HFFc6 (cell line): ENCODE measurements around the gene SLC16A1. TPM values are rescaled to one million over a fixed set of nuclear protein-coding genes. Genes with fewer than 3 reads are reported as not detected.
"Not testable (repeated sequence)": the region's sequence is repeated elsewhere in the genome, so short reads cannot be mapped to it uniquely, and the experiment has no call there.

Source experiments
- DNase-seq: peaks from one replicate; pipeline ENCODE4 v3.0.0-alpha.2; 2018
- H3K27ac Mint-ChIP-seq: 2 replicates; pipeline ENCODE4 v1.8.0; 2020; ENCODE audit warnings: mild to moderate bottlenecking, mixed read lengths
- H3K27me3 Mint-ChIP-seq: 2 replicates; pipeline ENCODE4 v1.8.0; 2021; ENCODE audit warnings: mild to moderate bottlenecking, moderate library complexity, mixed read lengths; ENCODE audit not compliant: insufficient read depth
- H3K36me3 Mint-ChIP-seq: 2 replicates; pipeline ENCODE4 v1.8.0; 2021; ENCODE audit warnings: low read depth, mixed read lengths
- H3K4me1 Mint-ChIP-seq: 2 replicates; pipeline ENCODE4 v1.8.0; 2020; ENCODE audit warnings: low read depth, mixed read lengths
- H3K4me3 Mint-ChIP-seq: 2 replicates; pipeline ENCODE4 v1.8.0; 2020; ENCODE audit warnings: mild to moderate bottlenecking, moderate library complexity, mixed read lengths
- H3K9me3 Mint-ChIP-seq: 2 replicates; pipeline ENCODE4 v1.8.0; 2020; ENCODE audit warnings: mild to moderate bottlenecking, mixed read lengths
- total RNA-seq, 6 experiments: library from RNA; stranded (reverse); fragmentation: NEBNext Ultra II Directional; extraction: Animal tissue kit (Norgen Biotek cat#: 25700); gene quantifications; 2 replicates in 1 of 6; 3 replicates in 5 of 6; pipeline ENCODE4 v1.2.3, GENCODE V29; 2021
- TF ChIP-seq, protein P1 (sequence below): fragments of 200-600 bp; sonication (generic); IDR thresholded peaks from 2 replicates; pipeline ENCODE4 v1.5.0; 2021; ENCODE audit warnings: antibody characterized with exemption, mild to moderate bottlenecking

Gene SLC16A1
- total RNA-seq, 6 experiments from 2014 or later = 61.0 to 95.0 (median 69.4) TPM

DNA sequence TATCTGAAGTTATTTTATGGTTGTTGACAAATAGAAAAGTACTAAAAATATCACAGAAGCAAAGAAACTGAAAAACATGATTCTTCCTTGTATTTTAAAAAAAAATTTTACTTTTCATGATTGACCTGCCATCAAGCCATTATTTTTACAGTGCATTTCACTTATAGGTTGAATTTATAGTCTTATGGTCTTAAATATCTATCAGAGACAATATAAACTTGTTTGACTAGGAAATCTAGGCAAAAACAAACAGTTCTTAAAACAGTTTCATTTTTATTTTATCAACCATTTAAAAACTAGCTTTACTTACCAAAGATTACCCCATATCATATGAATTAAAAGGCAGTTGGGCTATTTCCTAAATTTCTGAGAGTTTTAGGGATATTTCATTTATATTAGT lies 59.2 kb downstream of the SLC16A1 start:
- Mint-ChIP-seq H3K4me1 (no peaks in the 10 kb centered on the region), H3K27me3 (no peaks in the 10 kb centered on the region), H3K27ac (no peak overlapping the region), H3K36me3 (peaks cover 31% of the 10 kb centered on the region), H3K9me3 (peaks cover 38% of the 10 kb centered on the region), H3K4me3 (no peak overlapping the region)
- no peak for DNase-seq
- TF ChIP-seq, protein P1, sequence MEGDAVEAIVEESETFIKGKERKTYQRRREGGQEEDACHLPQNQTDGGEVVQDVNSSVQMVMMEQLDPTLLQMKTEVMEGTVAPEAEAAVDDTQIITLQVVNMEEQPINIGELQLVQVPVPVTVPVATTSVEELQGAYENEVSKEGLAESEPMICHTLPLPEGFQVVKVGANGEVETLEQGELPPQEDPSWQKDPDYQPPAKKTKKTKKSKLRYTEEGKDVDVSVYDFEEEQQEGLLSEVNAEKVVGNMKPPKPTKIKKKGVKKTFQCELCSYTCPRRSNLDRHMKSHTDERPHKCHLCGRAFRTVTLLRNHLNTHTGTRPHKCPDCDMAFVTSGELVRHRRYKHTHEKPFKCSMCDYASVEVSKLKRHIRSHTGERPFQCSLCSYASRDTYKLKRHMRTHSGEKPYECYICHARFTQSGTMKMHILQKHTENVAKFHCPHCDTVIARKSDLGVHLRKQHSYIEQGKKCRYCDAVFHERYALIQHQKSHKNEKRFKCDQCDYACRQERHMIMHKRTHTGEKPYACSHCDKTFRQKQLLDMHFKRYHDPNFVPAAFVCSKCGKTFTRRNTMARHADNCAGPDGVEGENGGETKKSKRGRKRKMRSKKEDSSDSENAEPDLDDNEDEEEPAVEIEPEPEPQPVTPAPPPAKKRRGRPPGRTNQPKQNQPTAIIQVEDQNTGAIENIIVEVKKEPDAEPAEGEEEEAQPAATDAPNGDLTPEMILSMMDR = no peak

DNA sequence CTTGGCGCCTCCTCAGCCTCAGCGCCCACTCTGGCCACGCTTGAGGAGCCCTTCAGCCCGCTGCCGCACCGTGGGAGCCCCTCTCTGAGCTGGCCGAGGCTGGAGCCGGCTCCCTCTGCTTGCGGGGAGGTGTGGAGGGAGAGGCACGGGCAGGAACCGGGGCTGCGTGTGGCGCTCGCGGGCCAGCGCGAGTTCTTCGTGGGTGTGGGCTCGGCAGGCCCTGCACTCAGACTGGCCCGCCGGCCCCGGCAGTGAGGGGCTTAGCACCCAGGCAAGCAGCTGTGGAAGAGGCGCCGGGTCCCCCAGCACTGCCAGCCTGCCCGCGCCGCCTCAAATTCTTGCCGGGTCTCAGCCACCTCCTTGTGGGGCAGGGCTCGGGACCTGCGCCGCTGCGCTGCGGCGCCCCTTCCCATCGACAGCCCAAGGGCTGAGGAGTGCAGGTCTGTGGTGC lies 61.4 kb downstream of the SLC16A1 start:
- H3K9me3 Mint-ChIP-seq = peaks cover 38% of the 10 kb centered on the region

DNA sequence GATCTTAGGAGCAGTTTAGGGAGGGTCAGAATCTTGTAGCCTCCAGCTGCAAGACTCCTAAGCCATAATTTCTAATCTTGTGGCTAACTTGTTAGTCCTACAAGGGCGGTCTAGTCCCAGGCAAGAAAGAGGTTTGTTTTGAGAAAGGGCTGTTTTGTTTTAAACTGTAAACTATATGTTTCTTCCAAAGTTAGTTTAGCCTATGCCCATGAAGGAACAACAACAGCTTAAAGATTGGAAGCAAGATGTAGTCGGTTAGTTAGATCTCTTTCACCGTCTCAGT lies 62.0 kb downstream of the SLC16A1 start:
- peaks cover 3% of the 10 kb centered on the region for H3K4me1 Mint-ChIP-seq
- H3K36me3 Mint-ChIP-seq = peaks cover 26% of the 10 kb centered on the region
- no peak for DNase-seq
- peaks cover 38% of the 10 kb centered on the region for H3K9me3 Mint-ChIP-seq
- no peak overlapping the region for H3K27ac Mint-ChIP-seq
- no peak overlapping the region for H3K4me3 Mint-ChIP-seq
- TF ChIP-seq, protein P1 = no peak
- no peaks in the 10 kb centered on the region for H3K27me3 Mint-ChIP-seq

More for the DNA sequence above, 61.4 kb downstream of the SLC16A1 start:
- no peak overlapping the region for H3K4me3 Mint-ChIP-seq
- no peak overlapping the region for H3K27ac Mint-ChIP-seq
- TF ChIP-seq, protein P1 = no peak
- DNase-seq = no peak
- no peaks in the 10 kb centered on the region for H3K4me1 Mint-ChIP-seq
- no peaks in the 10 kb centered on the region for H3K27me3 Mint-ChIP-seq
- H3K36me3 Mint-ChIP-seq = peaks cover 26% of the 10 kb centered on the region

DNA sequence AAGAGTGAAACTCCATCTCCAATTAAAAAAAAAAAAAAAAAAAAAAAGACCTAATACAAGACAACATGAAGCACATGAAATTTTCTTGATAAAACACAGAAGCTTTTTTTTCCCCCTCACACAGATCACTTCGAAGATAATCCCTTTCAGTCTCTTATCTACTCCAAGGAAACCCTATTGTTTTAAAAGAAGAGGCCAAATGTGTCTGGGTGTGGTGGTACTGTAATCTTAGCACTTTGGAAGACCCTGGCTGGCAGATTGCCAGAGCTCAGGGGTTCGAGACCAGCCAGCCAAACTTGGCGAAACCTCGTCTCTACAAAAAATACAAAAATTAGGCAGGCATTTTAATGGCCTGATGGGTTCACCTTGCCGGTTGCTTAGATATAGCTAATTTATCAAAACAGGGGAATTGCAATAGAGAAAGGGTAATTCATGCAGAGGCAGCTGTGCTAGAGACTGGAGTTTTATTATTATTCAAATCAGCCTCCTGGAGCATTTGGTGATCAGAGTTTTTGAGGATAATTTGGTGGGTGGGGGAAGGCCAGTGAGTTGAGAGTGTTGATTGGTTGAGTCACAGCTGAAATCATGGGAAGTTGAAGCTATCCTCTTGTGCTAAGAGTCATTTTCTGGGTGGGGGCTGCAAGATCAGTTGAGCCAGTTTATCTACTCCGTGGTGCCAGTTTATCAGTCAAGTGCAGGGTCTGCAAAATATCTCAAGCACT lies 62.5 kb downstream of the SLC16A1 start:
- peaks cover 26% of the 10 kb centered on the region for H3K36me3 Mint-ChIP-seq
- H3K4me1 Mint-ChIP-seq = peaks cover 8% of the 10 kb centered on the region
- no peak for DNase-seq
- no peaks in the 10 kb centered on the region for H3K27me3 Mint-ChIP-seq
- no peak overlapping the region for H3K4me3 Mint-ChIP-seq
- TF ChIP-seq, protein P1 = no peak
- peaks cover 38% of the 10 kb centered on the region for H3K9me3 Mint-ChIP-seq
- no peak overlapping the region for H3K27ac Mint-ChIP-seq

DNA sequence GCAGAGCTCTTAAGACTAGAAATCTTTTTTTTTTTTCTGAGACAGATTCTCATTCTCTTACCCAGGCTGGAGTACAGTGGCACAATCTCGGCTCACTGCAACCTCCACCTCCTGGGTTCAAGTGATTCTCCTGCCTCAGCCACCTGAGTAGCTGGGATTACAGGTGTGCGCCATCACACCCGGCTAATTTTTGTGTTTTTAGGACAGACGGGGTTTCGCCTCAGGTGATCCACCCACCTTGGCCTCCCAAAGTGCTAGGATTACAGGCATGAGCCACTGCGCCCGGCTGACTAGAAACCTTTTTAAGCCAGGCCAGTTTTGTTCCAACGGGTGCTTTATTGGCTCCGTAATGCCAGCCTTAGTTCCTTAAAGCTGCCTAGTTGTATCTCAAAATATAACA lies 66.1 kb downstream of the SLC16A1 start:
- H3K27ac Mint-ChIP-seq, H3K4me3 Mint-ChIP-seq, DNase-seq, H3K27me3 Mint-ChIP-seq: not testable (repeated sequence)
- Mint-ChIP-seq H3K36me3 (peaks cover 11% of the 10 kb centered on the region), H3K4me1 (peaks cover 15% of the 10 kb centered on the region), H3K9me3 (peaks cover 19% of the 10 kb centered on the region)

DNA sequence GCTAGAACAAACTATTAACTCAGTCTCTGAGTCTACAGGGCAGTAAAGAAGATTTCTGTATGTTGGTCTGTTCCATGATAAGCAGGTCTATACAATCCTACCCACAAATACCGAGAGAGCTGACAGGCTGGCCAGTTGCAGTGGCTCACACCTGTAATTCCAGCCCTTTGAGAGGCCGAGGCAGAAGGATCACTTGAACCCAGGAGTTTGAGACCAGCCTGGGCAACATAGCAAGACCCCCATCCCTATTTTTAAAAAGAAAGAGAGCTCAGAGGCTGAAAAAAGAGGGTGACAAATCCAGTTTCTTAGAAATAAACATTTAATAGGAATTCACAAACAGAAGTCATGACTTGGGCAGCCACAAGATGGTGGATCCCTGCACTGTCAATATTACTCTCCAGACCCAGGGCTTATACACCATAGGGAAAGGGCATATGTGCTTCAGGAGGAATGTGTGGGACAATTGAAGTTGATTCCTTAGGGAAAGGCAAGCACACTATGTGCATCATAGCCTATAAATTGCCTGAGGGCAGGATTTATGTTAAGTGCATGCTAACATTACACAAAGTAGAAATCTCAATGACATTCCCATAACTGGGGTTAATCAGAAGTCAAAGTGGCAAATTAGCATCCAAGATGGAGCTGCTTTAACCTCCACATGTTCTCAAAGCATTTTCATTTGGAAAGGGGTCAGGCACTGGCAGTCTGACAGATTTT lies 66.8 kb downstream of the SLC16A1 start:
- TF ChIP-seq, protein P1 = no peak
- no peak for DNase-seq
- peaks cover 15% of the 10 kb centered on the region for H3K4me1 Mint-ChIP-seq

More for the DNA sequence above, 66.8 kb downstream of the SLC16A1 start:
- peaks cover 17% of the 10 kb centered on the region for H3K9me3 Mint-ChIP-seq
- H3K27me3 Mint-ChIP-seq = peaks cover 3% of the 10 kb centered on the region
- no peak overlapping the region for H3K4me3 Mint-ChIP-seq
- H3K36me3 Mint-ChIP-seq = peaks cover 10% of the 10 kb centered on the region
- H3K27ac Mint-ChIP-seq = no peak overlapping the region
